H1 (cell line): ENCODE measurements around the gene C1orf21.

Source experiments
- ATF2 ChIP-seq: IDR thresholded peaks from 2 replicates; pipeline ENCODE4 v1.6.1; 2012; ENCODE audit warnings: low read length, inconsistent platforms
- ATF3 ChIP-seq: IDR thresholded peaks from 2 replicates; pipeline ENCODE4 v1.6.1; 2011; ENCODE audit warnings: low read depth, mild to moderate bottlenecking, low read length; ENCODE audit not compliant: insufficient read depth
- BCL11A ChIP-seq, 2 experiments: IDR thresholded peaks; one replicate each; pipeline ENCODE4 v1.6.1; 2011; ENCODE audit warnings: low read depth in 2 of 2, low read length in 2 of 2, mild to moderate bottlenecking in 2 of 2
- CEBPB ChIP-seq: IDR thresholded peaks from 2 replicates; pipeline ENCODE4 v1.6.1; 2012; ENCODE audit warnings: low read depth, low read length
- CHD2 ChIP-seq: IDR thresholded peaks from 2 replicates; pipeline ENCODE4 v1.6.1; 2012; ENCODE audit warnings: low read length, improper control_type of control experiment
- CTCF ChIP-seq, 3 experiments: IDR thresholded peaks; 1 replicate in 2 of 3; 2 replicates in 1 of 3; pipeline versions ENCODE4 v1.5.1 to v1.6.1; 2011; ENCODE audit warnings: low read length in 3 of 3, mild to moderate bottlenecking in 3 of 3, inconsistent platforms in 2 of 3, low read depth in 1 of 3, moderate library complexity in 1 of 3; ENCODE audit not compliant: insufficient read depth in 1 of 3; ENCODE audit errors: control extremely low read depth in 1 of 3
- EGR1 ChIP-seq: IDR thresholded peaks from 2 replicates; pipeline ENCODE4 v1.6.1; 2011; ENCODE audit warnings: low read depth, low read length, borderline replicate concordance
- EZH2 ChIP-seq: fragments of 200-600 bp; sonication (generic); IDR thresholded peaks from 2 replicates; pipeline ENCODE4 v1.7.1; 2012; ENCODE audit warnings: low read depth, mild to moderate bottlenecking, moderate library complexity, low read length, inconsistent platforms; ENCODE audit not compliant: severe bottlenecking
- MAFK ChIP-seq: IDR thresholded peaks from 2 replicates; pipeline ENCODE4 v1.6.1; 2012; ENCODE audit warnings: low read depth, mild to moderate bottlenecking, improper control_type of control experiment, low read length
- POLR2A ChIP-seq, 2 experiments: IDR thresholded peaks; 1 replicate in 1 of 2; 2 replicates in 1 of 2; pipeline ENCODE4 v1.6.1; 2011; ENCODE audit warnings: low read depth in 2 of 2, low read length in 2 of 2, mild to moderate bottlenecking in 2 of 2; ENCODE audit errors: control extremely low read depth in 1 of 2
- POLR2AphosphoS5 ChIP-seq: IDR thresholded peaks from 2 replicates; pipeline ENCODE4 v1.6.1; 2011; ENCODE audit warnings: low read depth, low read length
- RXRA ChIP-seq: IDR thresholded peaks from 2 replicates; pipeline ENCODE4 v1.6.1; 2011; ENCODE audit warnings: low read depth, mild to moderate bottlenecking, low read length, moderate library complexity; ENCODE audit not compliant: insufficient read depth
- USF2 ChIP-seq: IDR thresholded peaks from 2 replicates; pipeline ENCODE4 v1.6.1; 2011; ENCODE audit warnings: low read length, improper control_type of control experiment

GRCh38 chr1:184598403-184599193, 211.8 kb downstream of the C1orf21 start:
- TF ChIP-seq CTCF (IDR thresholded peaks at IDR 0.05; ENCODE audit: control extremely low read depth in 1 of 3, insufficient read depth in 1 of 3, low read depth in 1 of 3, low read length in 3 of 3) (no peak), ATF2 (no peak), USF2 (no peak), POLR2AphosphoS5 (no peak), BCL11A (IDR thresholded peaks at IDR 0.05; ENCODE audit: low read depth in 2 of 2, low read length in 2 of 2) (no peak), ATF3 (no peak), EGR1 (no peak), CEBPB (no peak), RXRA (no peak), CHD2 (no peak), MAFK (no peak), EZH2 (no peak), POLR2A (IDR thresholded peaks at IDR 0.05; ENCODE audit: control extremely low read depth in 1 of 2, low read depth in 2 of 2, low read length in 2 of 2) (no peak)
